Measurements from ENCODE around the gene COQ8B. TPM values are rescaled to one million over a fixed set of nuclear protein-coding genes. Genes with fewer than 3 reads are reported as not detected.

Gene COQ8B
- polyA plus RNA-seq, 4 donors, result 31.0 to 54.1 (median 40.9) TPM

DNA sequence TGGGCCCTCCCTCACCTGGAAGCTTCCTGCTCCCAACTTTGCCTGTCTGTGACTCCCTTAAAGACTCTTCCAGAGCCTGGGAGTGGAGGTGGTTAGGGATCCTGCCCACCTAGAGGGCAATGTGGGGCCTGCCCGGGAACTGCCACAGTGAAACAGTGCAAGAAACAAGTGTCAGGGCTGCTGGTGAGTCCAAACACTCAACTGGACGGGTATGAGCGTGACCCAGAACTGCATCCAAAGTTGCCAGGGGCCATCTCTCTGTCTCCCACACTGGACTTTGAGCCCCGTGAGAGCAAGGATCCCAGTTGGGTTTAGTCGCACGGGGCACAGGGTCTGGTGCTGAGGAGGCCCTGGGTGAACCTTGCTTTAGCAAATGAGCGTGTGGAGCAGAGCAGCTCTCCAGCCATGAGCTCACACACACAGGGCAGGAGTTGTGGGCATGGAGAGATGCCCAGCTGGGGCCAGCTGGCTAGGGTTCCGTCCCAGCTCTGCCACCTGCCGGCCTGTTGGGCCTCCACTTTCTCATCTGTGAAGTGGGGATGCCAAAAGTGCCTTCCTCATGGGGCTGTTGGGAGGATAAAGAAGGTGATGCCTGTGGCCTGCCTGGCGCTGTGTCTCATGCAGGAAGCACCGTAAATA, 23.4 kb downstream of the COQ8B start:
- no peak for DNase-seq (ENCODE audit: low read depth in 4 of 4, low spot score in 2 of 4)

GRCh38 chr19:40692212-40692551, 24.5 kb downstream of the COQ8B start:
- no peak for DNase-seq (ENCODE audit: low read depth in 4 of 4, low spot score in 2 of 4)

- DNase-seq (ENCODE audit: low read depth in 4 of 4, low spot score in 2 of 4), result no peak
Observed at GRCh38 chr19:40691421-40692211, 25.1 kb downstream of the COQ8B start.

- peak in 3 of 4 donors; percentile 70 to 79 (median 73) for DNase-seq (ENCODE audit: low read depth in 4 of 4, low spot score in 2 of 4)
Observed at GRCh38 chr19:40690693-40691420, 25.8 kb downstream of the COQ8B start.

- no peak for DNase-seq (ENCODE audit: low read depth in 4 of 4, low spot score in 2 of 4)
Observed at GRCh38 chr19:40690050-40690692, 26.5 kb downstream of the COQ8B start, which contains the start of gene NUMBL. NUMBL (minus strand) TSS chr19:40690651; CDS start chr19:40690483, 168 bp downstream.

DNA sequence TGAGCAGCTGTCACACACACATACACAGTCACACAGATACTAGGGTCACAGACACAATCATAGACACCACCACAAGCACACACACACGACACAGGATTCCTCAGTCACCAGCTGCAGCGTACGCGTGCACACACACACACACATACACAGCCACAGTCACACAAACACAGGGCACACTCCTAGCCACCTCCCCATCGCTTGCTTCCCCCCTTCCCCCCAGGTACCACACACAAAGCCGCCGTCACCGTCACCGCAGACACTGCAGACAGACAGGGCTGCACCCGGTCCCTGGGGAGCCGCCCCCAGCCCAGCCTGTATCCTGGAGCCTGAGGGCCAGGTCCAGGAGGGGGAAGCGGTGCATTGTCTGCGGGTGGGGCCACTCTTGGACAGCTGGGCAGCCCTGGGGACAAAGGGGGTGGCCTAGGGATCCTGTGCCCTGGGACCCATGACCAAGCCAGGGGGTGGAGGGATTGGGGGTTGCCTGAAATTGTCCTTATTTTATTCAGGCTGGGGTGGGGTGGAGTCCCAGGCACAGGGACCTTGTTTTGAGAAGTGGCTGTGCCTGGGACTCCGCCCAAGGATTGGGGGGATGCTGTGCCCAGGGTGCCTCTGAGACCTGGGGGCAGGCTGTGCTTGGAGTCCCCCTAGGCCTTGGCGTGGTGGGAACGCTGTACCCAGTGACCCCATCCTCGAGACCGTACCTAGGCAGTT, 27.2 kb downstream of the COQ8B start:
- DNase-seq (ENCODE audit: low read depth in 4 of 4, low spot score in 2 of 4), result no peak

- DNase-seq (ENCODE audit: low read depth in 4 of 4, low spot score in 2 of 4), result no peak
Observed at GRCh38 chr19:40688987-40689338, 27.7 kb downstream of the COQ8B start.

DNA sequence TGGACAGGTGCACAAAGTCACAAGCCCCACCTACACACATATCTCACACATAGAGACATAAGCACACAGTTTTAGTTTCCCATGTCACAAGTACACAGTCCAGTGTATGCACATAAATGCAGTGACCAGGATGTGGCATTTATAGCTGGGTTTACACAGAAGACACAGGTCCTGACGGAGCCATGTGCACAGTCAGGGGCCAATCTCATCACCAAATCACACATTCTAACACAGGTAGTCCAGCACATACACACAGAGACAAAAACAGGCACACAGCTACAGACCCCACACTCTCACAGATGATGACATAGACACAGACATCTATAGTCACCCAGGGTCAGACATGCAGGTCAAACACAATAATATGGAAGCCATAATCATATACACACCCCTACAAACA, 28.4 kb downstream of the COQ8B start:
- DNase-seq (ENCODE audit: low read depth in 4 of 4, low spot score in 2 of 4), result no peak

DNA sequence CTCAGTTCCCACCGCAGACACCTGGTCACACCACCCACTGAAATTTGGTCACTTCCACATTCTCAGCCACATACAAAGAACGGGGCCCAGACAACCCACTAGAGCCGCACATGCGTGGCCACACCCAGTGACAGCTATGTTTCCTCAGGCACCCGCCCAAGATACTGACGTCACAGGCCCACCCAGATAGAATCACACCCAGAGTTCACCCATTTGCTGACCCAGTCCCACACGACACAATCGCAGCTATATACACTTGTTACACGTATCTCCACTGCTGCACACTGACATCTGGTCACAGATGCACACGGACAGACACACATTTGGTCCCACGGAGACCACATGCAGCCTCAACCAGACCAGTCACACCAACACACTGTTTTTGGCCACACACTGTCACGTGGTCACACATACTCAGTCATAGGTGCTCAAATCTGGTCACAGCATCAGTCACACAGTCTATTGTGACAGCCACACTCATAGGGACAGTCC, 29.1 kb downstream of the COQ8B start:
- no peak for DNase-seq (ENCODE audit: low read depth in 4 of 4, low spot score in 2 of 4)

DNA sequence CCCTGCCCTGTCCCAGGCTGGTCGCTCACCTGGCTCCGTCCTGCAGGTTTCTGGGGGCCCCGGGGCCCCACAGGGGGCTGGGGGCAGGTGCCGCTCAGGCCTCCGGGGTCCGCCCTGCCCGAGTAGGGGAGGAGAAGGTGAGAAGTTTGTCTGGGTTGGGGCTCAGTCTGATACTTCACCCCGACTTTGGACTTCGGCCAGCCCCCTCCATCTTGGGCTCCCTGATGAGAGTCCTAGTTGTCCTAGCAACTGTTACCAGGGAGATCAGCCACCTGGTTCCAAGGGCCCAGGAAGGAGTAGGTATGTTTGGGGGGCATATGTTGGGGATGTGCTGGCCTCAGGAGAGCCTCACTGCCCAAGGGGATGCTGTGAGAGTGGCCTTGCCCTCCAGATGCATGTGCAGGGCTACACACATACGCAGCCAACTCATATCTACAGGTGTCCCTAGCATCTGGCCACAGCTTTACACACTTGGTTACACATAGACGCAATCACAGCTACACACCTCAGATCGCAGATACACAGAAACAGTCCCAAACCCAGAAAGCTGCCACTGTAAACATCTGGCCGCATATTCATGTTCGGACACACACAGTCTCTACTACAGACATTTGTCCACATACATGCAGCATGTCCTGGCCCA, 29.7 kb downstream of the COQ8B start:
- no peak for DNase-seq (ENCODE audit: low read depth in 4 of 4, low spot score in 2 of 4)

DNA sequence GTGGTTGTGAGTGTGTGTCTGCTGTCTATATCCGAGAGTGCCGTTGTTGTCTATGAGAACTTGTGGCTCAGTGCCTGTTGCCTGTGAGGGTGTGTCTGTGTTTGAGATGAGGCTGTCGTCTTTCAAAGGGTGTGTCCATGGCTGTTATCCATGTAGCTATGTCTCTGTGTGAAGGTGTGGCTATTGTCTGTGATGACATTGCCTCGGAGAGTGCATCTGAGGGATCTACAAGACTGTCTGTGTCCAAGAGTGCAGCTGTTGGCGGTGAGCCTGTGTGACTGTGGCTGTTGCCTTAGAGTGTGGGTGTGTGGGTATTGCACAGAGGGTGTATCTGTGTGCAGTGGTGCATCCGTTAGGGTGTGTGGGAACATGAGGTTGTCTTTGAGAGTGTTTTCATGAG, 31.1 kb downstream of the COQ8B start:
- DNase-seq (ENCODE audit: low read depth in 4 of 4, low spot score in 2 of 4), result no peak

- DNase-seq (ENCODE audit: low read depth in 4 of 4, low spot score in 2 of 4), result no peak
Observed at GRCh38 chr19:40685016-40685526, 31.6 kb downstream of the COQ8B start.

GRCh38 chr19:40684280-40684679, 32.4 kb downstream of the COQ8B start:
- no peak for DNase-seq (ENCODE audit: low read depth in 4 of 4, low spot score in 2 of 4)

DNA sequence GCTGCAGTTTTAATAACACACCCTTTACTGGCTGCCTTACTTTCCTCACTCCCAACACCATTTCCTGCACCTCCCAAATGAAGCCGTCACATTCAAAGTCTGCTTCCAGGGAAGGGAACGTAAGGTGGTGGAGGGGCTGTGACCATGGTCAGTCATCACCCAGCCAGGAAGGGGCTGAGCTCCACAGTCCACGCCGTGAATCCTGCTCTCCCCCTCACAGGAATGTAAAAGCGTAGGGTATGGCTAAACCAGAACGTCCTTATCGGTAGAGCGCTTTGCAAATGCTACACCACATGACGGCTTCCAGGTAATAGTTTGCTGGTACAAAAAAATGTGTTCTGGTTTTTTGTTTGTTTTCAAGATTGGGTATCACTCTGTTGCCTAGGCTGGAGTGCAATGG, 33.2 kb downstream of the COQ8B start:
- DNase-seq (ENCODE audit: low read depth in 4 of 4, low spot score in 2 of 4), result no peak

- DNase-seq (ENCODE audit: low read depth in 4 of 4, low spot score in 2 of 4), result no peak
Observed at GRCh38 chr19:40682431-40682964, 34.2 kb downstream of the COQ8B start.

- no peak for DNase-seq (ENCODE audit: low read depth in 4 of 4, low spot score in 2 of 4)
Observed at GRCh38 chr19:40681039-40681438, 35.6 kb downstream of the COQ8B start.

- no peak for DNase-seq (ENCODE audit: low read depth in 4 of 4, low spot score in 2 of 4)
Observed at GRCh38 chr19:40677156-40677555, 39.5 kb downstream of the COQ8B start.

DNA sequence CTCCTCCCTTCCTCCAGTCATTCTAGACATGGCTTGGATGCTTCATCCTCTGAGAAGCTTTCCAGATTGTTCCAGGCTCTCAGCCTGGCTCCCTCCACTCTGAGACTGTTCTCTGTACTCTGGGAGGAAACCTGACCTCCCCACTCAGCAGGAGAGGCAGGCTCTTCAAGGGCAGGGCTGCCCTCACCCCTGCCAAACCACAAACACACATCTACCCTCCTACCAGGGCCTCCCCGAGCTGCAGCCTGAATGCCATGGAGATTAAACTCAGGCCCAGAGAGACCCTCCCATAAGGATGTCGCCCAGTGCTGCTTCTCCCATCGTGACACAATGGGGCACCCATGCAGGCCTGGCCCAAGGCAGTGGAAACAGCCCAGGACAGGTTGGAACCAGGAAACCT, 42.4 kb downstream of the COQ8B start:
- DNase-seq (ENCODE audit: low read depth in 4 of 4, low spot score in 2 of 4), result no peak

DNA sequence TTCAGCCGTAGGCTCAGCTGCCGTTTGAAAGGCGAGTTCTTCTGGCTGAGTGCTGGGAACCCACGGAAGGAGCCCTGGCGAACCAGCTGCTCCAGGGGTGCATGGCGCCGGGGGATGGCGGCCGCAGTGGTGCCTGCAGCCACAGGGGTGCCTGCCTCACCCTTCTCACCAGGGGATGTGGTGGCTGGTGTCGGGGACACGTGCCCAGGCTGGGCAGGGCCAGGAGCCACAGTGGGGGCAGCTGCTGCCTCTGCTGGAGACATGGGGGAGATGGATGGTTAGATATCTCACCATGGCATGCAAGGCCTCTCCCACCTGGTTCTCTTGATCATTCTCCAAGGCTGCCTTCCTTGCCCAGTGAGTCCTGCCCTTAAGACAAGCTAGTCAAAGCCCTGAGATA, 43.3 kb downstream of the COQ8B start:
- no peak for DNase-seq (ENCODE audit: low read depth in 4 of 4, low spot score in 2 of 4)
